Measurements from ENCODE around the gene OR2C1.

- TF ChIP-seq, protein P1, sequence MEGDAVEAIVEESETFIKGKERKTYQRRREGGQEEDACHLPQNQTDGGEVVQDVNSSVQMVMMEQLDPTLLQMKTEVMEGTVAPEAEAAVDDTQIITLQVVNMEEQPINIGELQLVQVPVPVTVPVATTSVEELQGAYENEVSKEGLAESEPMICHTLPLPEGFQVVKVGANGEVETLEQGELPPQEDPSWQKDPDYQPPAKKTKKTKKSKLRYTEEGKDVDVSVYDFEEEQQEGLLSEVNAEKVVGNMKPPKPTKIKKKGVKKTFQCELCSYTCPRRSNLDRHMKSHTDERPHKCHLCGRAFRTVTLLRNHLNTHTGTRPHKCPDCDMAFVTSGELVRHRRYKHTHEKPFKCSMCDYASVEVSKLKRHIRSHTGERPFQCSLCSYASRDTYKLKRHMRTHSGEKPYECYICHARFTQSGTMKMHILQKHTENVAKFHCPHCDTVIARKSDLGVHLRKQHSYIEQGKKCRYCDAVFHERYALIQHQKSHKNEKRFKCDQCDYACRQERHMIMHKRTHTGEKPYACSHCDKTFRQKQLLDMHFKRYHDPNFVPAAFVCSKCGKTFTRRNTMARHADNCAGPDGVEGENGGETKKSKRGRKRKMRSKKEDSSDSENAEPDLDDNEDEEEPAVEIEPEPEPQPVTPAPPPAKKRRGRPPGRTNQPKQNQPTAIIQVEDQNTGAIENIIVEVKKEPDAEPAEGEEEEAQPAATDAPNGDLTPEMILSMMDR (IDR thresholded peaks at IDR 0.05) = no peak
- no peak for TF ChIP-seq POLR2A (IDR thresholded peaks at IDR 0.05)
- no peak for TF ChIP-seq POLR2AphosphoS5 (IDR thresholded peaks at IDR 0.05)
Observed at GRCh38 chr16:3356118-3356517, 429 bp downstream of the OR2C1 start.

All from transverse colon (tissue), 4 donors.